ENCODE results near the gene MACROD2.
"Not testable (repeated sequence)": the region's sequence is repeated elsewhere in the genome, so short reads cannot be mapped to it uniquely, and the experiment has no call there.

Gene MACROD2

DNA sequence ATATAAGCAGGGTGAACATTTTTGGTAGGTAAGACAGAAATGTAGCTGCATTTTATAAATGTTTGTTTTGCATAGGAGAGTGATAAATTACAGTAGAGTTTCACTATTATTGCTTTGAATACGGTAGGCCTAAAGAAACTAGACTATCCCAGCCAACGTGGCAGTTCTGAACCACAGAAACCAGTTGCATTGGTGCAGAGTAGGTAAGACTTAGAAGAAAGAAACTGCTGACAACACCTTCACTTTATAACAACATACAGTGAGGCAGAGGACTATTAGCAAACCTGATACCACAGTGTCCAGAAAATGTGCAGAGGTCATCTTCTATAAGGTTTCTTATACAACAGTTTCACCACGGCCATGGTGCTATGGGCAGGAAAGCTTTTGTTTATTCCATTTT, 2011.8 kb downstream of the MACROD2 start:
- no peak for FAIRE-seq
- DNase-seq (ENCODE audit: insufficient read length, low spot score), result no peak
- TF ChIP-seq SPI1 (IDR thresholded peaks at IDR 0.05; ENCODE audit: low read depth, low read length), result no peak
- TF ChIP-seq PAX5 (IDR thresholded peaks at IDR 0.05; ENCODE audit: insufficient read depth, low read length, severe bottlenecking), result no peak
- TF ChIP-seq POLR2A (IDR thresholded peaks at IDR 0.05; ENCODE audit: low read depth, low read length), result no peak
- no peak for TF ChIP-seq POU2F2 (IDR thresholded peaks at IDR 0.05; ENCODE audit: low read depth, low read length)
- TF ChIP-seq POLR2AphosphoS5 (IDR thresholded peaks at IDR 0.05; ENCODE audit: low read depth, low read length), result no peak
- TF ChIP-seq TAF1 (IDR thresholded peaks at IDR 0.05; ENCODE audit: low read depth, low read length), result no peak

- DNase-seq (ENCODE audit: insufficient read length, low spot score) (no peak), FAIRE-seq (no peak)
- no peak for TF ChIP-seq SPI1 (IDR thresholded peaks at IDR 0.05; ENCODE audit: low read depth, low read length)
- TF ChIP-seq POLR2AphosphoS5 (IDR thresholded peaks at IDR 0.05; ENCODE audit: low read depth, low read length), result no peak
- TF ChIP-seq TAF1 (IDR thresholded peaks at IDR 0.05; ENCODE audit: low read depth, low read length), result no peak
- TF ChIP-seq POLR2A (IDR thresholded peaks at IDR 0.05; ENCODE audit: low read depth, low read length), result no peak
- TF ChIP-seq POU2F2 (IDR thresholded peaks at IDR 0.05; ENCODE audit: low read depth, low read length), result no peak
- no peak for TF ChIP-seq PAX5 (IDR thresholded peaks at IDR 0.05; ENCODE audit: insufficient read depth, low read length, severe bottlenecking)
Observed at GRCh38 chr20:16007962-16008361, 2012.6 kb downstream of the MACROD2 start.

- FAIRE-seq (no peak), DNase-seq (ENCODE audit: insufficient read length, low spot score) (no peak)
- no peak for TF ChIP-seq SPI1 (IDR thresholded peaks at IDR 0.05; ENCODE audit: low read depth, low read length)
- TF ChIP-seq POU2F2 (IDR thresholded peaks at IDR 0.05; ENCODE audit: low read depth, low read length), result no peak
- no peak for TF ChIP-seq POLR2AphosphoS5 (IDR thresholded peaks at IDR 0.05; ENCODE audit: low read depth, low read length)
- TF ChIP-seq PAX5 (IDR thresholded peaks at IDR 0.05; ENCODE audit: insufficient read depth, low read length, severe bottlenecking), result no peak
- TF ChIP-seq TAF1 (IDR thresholded peaks at IDR 0.05; ENCODE audit: low read depth, low read length), result no peak
- TF ChIP-seq POLR2A (IDR thresholded peaks at IDR 0.05; ENCODE audit: low read depth, low read length), result no peak
Observed at GRCh38 chr20:16011056-16011455, 2015.7 kb downstream of the MACROD2 start.

DNA sequence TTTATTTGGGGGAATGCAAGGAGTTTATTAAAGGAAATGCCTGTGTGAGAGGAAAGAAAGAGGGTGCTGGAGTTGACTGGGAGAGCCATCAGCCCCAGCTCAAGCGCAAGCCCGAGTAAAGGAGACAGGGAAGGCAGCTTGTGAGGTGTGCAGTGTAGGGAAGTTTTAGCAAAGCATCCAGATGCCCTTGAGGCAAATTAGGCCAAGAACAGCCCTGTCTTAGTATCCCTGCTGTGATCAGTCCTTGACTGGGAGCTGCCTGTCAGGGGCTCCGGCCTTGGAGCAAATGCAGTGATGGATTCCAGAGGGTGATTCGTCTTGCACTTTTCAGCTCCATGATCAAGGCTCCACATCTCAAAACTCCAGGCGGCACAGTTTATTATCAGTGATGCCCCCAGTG, 2016.2 kb downstream of the MACROD2 start:
- TF ChIP-seq PAX5 (IDR thresholded peaks at IDR 0.05; ENCODE audit: insufficient read depth, low read length, severe bottlenecking), result no peak
- no peak for TF ChIP-seq POLR2AphosphoS5 (IDR thresholded peaks at IDR 0.05; ENCODE audit: low read depth, low read length)
- no peak for TF ChIP-seq POLR2A (IDR thresholded peaks at IDR 0.05; ENCODE audit: low read depth, low read length)
- TF ChIP-seq SPI1 (IDR thresholded peaks at IDR 0.05; ENCODE audit: low read depth, low read length), result no peak
- TF ChIP-seq POU2F2 (IDR thresholded peaks at IDR 0.05; ENCODE audit: low read depth, low read length), result no peak
- no peak for TF ChIP-seq TAF1 (IDR thresholded peaks at IDR 0.05; ENCODE audit: low read depth, low read length)
- DNase-seq (ENCODE audit: insufficient read length, low spot score), result no peak
- no peak for FAIRE-seq

GRCh38 chr20:16012934-16013333, 2017.6 kb downstream of the MACROD2 start:
- FAIRE-seq; DNase-seq (ENCODE audit: insufficient read length, low spot score): not testable (repeated sequence)

- FAIRE-seq, result no peak
- TF ChIP-seq POU2F2 (IDR thresholded peaks at IDR 0.05; ENCODE audit: low read depth, low read length) (no peak), POLR2AphosphoS5 (IDR thresholded peaks at IDR 0.05; ENCODE audit: low read depth, low read length) (no peak), SPI1 (IDR thresholded peaks at IDR 0.05; ENCODE audit: low read depth, low read length) (no peak), POLR2A (IDR thresholded peaks at IDR 0.05; ENCODE audit: low read depth, low read length) (no peak), TAF1 (IDR thresholded peaks at IDR 0.05; ENCODE audit: low read depth, low read length) (no peak), PAX5 (IDR thresholded peaks at IDR 0.05; ENCODE audit: insufficient read depth, low read length, severe bottlenecking) (no peak)
- no peak for DNase-seq (ENCODE audit: insufficient read length, low spot score)
Observed at GRCh38 chr20:16013631-16014030, 2018.3 kb downstream of the MACROD2 start.

- TF ChIP-seq SPI1 (IDR thresholded peaks at IDR 0.05; ENCODE audit: low read depth, low read length) (no peak), POU2F2 (IDR thresholded peaks at IDR 0.05; ENCODE audit: low read depth, low read length) (no peak), TAF1 (IDR thresholded peaks at IDR 0.05; ENCODE audit: low read depth, low read length) (no peak), POLR2AphosphoS5 (IDR thresholded peaks at IDR 0.05; ENCODE audit: low read depth, low read length) (no peak), POLR2A (IDR thresholded peaks at IDR 0.05; ENCODE audit: low read depth, low read length) (no peak), PAX5 (IDR thresholded peaks at IDR 0.05; ENCODE audit: insufficient read depth, low read length, severe bottlenecking) (no peak)
- DNase-seq (ENCODE audit: insufficient read length, low spot score) (no peak), FAIRE-seq (no peak)
Observed at GRCh38 chr20:16014436-16014835, 2019.1 kb downstream of the MACROD2 start.

- TF ChIP-seq POLR2AphosphoS5 (IDR thresholded peaks at IDR 0.05; ENCODE audit: low read depth, low read length) (no peak), PAX5 (IDR thresholded peaks at IDR 0.05; ENCODE audit: insufficient read depth, low read length, severe bottlenecking) (no peak), POU2F2 (IDR thresholded peaks at IDR 0.05; ENCODE audit: low read depth, low read length) (no peak), POLR2A (IDR thresholded peaks at IDR 0.05; ENCODE audit: low read depth, low read length) (no peak), SPI1 (IDR thresholded peaks at IDR 0.05; ENCODE audit: low read depth, low read length) (no peak), TAF1 (IDR thresholded peaks at IDR 0.05; ENCODE audit: low read depth, low read length) (no peak)
- no peak for DNase-seq (ENCODE audit: insufficient read length, low spot score)
- no peak for FAIRE-seq
Observed at GRCh38 chr20:16017656-16018055, 2022.3 kb downstream of the MACROD2 start.

- FAIRE-seq, result no peak
- TF ChIP-seq POLR2AphosphoS5 (IDR thresholded peaks at IDR 0.05; ENCODE audit: low read depth, low read length) (no peak), TAF1 (IDR thresholded peaks at IDR 0.05; ENCODE audit: low read depth, low read length) (no peak), POU2F2 (IDR thresholded peaks at IDR 0.05; ENCODE audit: low read depth, low read length) (no peak), PAX5 (IDR thresholded peaks at IDR 0.05; ENCODE audit: insufficient read depth, low read length, severe bottlenecking) (no peak), SPI1 (IDR thresholded peaks at IDR 0.05; ENCODE audit: low read depth, low read length) (no peak), POLR2A (IDR thresholded peaks at IDR 0.05; ENCODE audit: low read depth, low read length) (no peak)
- DNase-seq (ENCODE audit: insufficient read length, low spot score), result no peak
Observed at GRCh38 chr20:16018881-16019280, 2023.6 kb downstream of the MACROD2 start.

- no peak for TF ChIP-seq POLR2AphosphoS5 (IDR thresholded peaks at IDR 0.05; ENCODE audit: low read depth, low read length)
- no peak for TF ChIP-seq PAX5 (IDR thresholded peaks at IDR 0.05; ENCODE audit: insufficient read depth, low read length, severe bottlenecking)
- TF ChIP-seq TAF1 (IDR thresholded peaks at IDR 0.05; ENCODE audit: low read depth, low read length), result no peak
- no peak for TF ChIP-seq POLR2A (IDR thresholded peaks at IDR 0.05; ENCODE audit: low read depth, low read length)
- TF ChIP-seq POU2F2 (IDR thresholded peaks at IDR 0.05; ENCODE audit: low read depth, low read length), result no peak
- no peak for TF ChIP-seq SPI1 (IDR thresholded peaks at IDR 0.05; ENCODE audit: low read depth, low read length)
- DNase-seq (ENCODE audit: insufficient read length, low spot score) (no peak), FAIRE-seq (no peak)
Observed at GRCh38 chr20:16020971-16021370, 2025.7 kb downstream of the MACROD2 start.
